Measurements from ENCODE around the gene SMIM28.

The SMIM28 gene

GRCh38 chr6:138403801-138404665 is 26.3 kb downstream of the SMIM28 start, which contains the start of gene HEBP2:
TSS of gene HEBP2 (plus strand) at chr6:138404223. CDS start at chr6:138404496, 273 bp downstream.
- Histone ChIP-seq H4K20me1 (ENCODE audit: low read depth, low read length) (no peaks in the 10 kb centered on the region), H3K9me2 (replicated peaks; ENCODE audit: insufficient read depth, low read length) (no peaks in the 10 kb centered on the region), H3K4me3 (ENCODE audit: insufficient read depth, low read length, poor library complexity, severe bottlenecking) (peak within 1 kb of the TSS; percentile 68), H2AFZ (ENCODE audit: low read depth, low read length, severe bottlenecking) (peak within 1 kb of the TSS; percentile 80), H3K27me3 (ENCODE audit: low read length) (no peaks in the 10 kb centered on the region), H3K9me3 (ENCODE audit: insufficient read depth, low read length) (no peaks in the 10 kb centered on the region), H3K9ac (ENCODE audit: low read length) (peak within 1 kb of the TSS; percentile 62), H3K36me3 (ENCODE audit: low read length) (no peaks in the 10 kb centered on the region; the same call in 1 of the 2 replicates), H3F3A (ENCODE audit: insufficient read depth) (peaks cover 9% of the 10 kb centered on the region; the same call in 1 of the 2 replicates), H3K4me2 (ENCODE audit: low read depth, low read length, poor library complexity, severe bottlenecking) (peak within 1 kb of the TSS; percentile 83), H3K79me2 (ENCODE audit: insufficient read depth, low read length) (no peaks in the 10 kb centered on the region), H3K27ac (ENCODE audit: low read depth, low read length) (peak within 1 kb of the TSS; percentile 15)
- TF ChIP-seq EZH2phosphoT487 (conservative IDR thresholded peaks at IDR 0.05; ENCODE audit: low read length) (no peak), CTCF (IDR thresholded peaks at IDR 0.05; ENCODE audit: insufficient read depth, low read length, poor library complexity, severe bottlenecking) (peak; percentile 33)

GRCh38 chr6:138404666-138405337 is 27.1 kb downstream of the SMIM28 start:
- Histone ChIP-seq H3K9ac (ENCODE audit: low read length) (peak overlapping the region; percentile 62), H3K4me2 (ENCODE audit: low read depth, low read length, poor library complexity, severe bottlenecking) (peak overlapping the region; percentile 55), H3K9me3 (ENCODE audit: insufficient read depth, low read length) (no peaks in the 10 kb centered on the region), H2AFZ (ENCODE audit: low read depth, low read length, severe bottlenecking) (peak overlapping the region; percentile 80), H3K36me3 (ENCODE audit: low read length) (no peaks in the 10 kb centered on the region; the same call in 1 of the 2 replicates), H4K20me1 (ENCODE audit: low read depth, low read length) (no peaks in the 10 kb centered on the region), H3K79me2 (ENCODE audit: insufficient read depth, low read length) (no peaks in the 10 kb centered on the region), H3K27me3 (ENCODE audit: low read length) (no peaks in the 10 kb centered on the region), H3K27ac (ENCODE audit: low read depth, low read length) (peak overlapping the region; percentile 15), H3K9me2 (replicated peaks; ENCODE audit: insufficient read depth, low read length) (no peaks in the 10 kb centered on the region), H3F3A (ENCODE audit: insufficient read depth) (peaks cover 9% of the 10 kb centered on the region; the same call in 1 of the 2 replicates), H3K4me3 (ENCODE audit: insufficient read depth, low read length, poor library complexity, severe bottlenecking) (peak overlapping the region; percentile 68)
- TF ChIP-seq EZH2phosphoT487 (conservative IDR thresholded peaks at IDR 0.05; ENCODE audit: low read length) (no peak), CTCF (IDR thresholded peaks at IDR 0.05; ENCODE audit: insufficient read depth, low read length, poor library complexity, severe bottlenecking) (no peak)

GRCh38 chr6:138405816-138406413 is 28.2 kb downstream of the SMIM28 start:
- Histone ChIP-seq H3K9me3 (ENCODE audit: insufficient read depth, low read length) (no peaks in the 10 kb centered on the region), H3K9me2 (replicated peaks; ENCODE audit: insufficient read depth, low read length) (no peaks in the 10 kb centered on the region), H3K4me2 (ENCODE audit: low read depth, low read length, poor library complexity, severe bottlenecking) (peak overlapping the region; percentile 55), H3K9ac (ENCODE audit: low read length) (no peak overlapping the region), H3K36me3 (ENCODE audit: low read length) (no peaks in the 10 kb centered on the region; the same call in 1 of the 2 replicates), H3K27ac (ENCODE audit: low read depth, low read length) (no peak overlapping the region), H2AFZ (ENCODE audit: low read depth, low read length, severe bottlenecking) (no peak overlapping the region), H3F3A (ENCODE audit: insufficient read depth) (peaks cover 9% of the 10 kb centered on the region; the same call in 1 of the 2 replicates), H3K79me2 (ENCODE audit: insufficient read depth, low read length) (no peaks in the 10 kb centered on the region), H4K20me1 (ENCODE audit: low read depth, low read length) (no peaks in the 10 kb centered on the region), H3K4me3 (ENCODE audit: insufficient read depth, low read length, poor library complexity, severe bottlenecking) (no peak overlapping the region), H3K27me3 (ENCODE audit: low read length) (no peaks in the 10 kb centered on the region)
- no peak for TF ChIP-seq EZH2phosphoT487 (conservative IDR thresholded peaks at IDR 0.05; ENCODE audit: low read length)
- TF ChIP-seq CTCF (IDR thresholded peaks at IDR 0.05; ENCODE audit: insufficient read depth, low read length, poor library complexity, severe bottlenecking), result no peak

Measured in SU-DHL-6 (cell line).